ENCODE data around the gene SLC24A4.

DNA sequence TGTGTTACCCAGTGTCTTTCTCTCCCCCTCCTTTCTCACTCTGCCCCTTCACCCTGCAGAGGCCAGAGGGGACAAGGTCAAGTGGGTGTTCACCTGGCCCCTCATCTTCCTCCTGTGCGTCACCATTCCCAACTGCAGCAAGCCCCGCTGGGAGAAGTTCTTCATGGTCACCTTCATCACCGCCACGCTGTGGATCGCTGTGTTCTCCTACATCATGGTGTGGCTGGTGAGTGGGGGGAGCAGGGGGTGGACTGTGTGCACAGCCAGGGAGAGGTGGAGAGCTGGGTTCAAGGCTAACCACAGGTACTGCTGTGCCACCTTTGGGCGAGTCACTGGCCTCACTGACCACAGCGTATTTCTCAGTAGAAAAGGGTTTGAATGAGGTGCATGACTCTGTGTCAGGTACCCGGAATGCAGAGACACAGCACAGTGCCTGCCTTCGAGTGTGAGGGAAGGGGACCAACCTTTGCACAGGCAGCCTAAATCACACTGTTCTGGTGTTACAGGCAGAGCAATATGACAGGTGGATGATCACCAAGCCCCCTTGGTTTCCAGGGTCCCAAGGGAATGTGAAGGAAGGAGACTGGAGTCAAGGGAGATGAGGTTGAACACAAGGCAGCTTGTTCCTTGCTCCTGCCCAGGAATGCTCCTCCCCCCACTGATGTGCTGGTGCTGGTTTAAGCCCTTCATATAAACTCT, 159.8 kb downstream of the SLC24A4 start:
- TF ChIP-seq POLR2A (IDR thresholded peaks at IDR 0.05; ENCODE audit: low read depth, low read length) = no peak
- no peak for TF ChIP-seq POLR2AphosphoS5 (IDR thresholded peaks at IDR 0.05; ENCODE audit: low read depth, low read length)
- TF ChIP-seq TAF1 (IDR thresholded peaks at IDR 0.05; ENCODE audit: borderline replicate concordance, low read depth, low read length) = no peak

All from GM12892 (cell line).